ENCODE results near the gene SERPINB13. TPM values are rescaled to one million over a fixed set of nuclear protein-coding genes. Genes with fewer than 3 reads are reported as not detected.
A peak's percentile ranks its signal among the peaks of the same experiment; 100 is the strongest.

Gene SERPINB13
- polyA plus RNA-seq (ENCODE audit: insufficient read length in 3 of 3) = not detected

DNA sequence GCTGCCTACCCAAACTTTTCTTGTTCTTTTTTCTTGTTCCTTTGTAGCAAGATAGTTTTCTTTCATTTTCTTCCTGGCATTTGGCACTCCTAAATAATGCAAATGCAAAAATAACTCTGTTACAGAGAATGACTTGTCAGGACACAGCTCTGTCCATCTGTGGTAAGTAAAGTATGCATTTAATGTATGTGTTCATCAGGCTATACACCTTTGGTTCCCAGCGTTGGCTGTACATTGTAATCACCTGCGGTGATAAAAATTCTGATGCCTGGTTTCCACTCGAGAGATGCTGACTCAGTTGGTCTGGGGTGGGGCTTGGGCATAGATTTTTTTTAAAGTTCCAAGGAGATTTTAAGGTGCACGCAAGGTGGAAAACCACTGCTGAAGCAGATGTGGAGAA lies at the start of gene SERPINB13:
TSS of gene SERPINB13 (plus strand) at position 378 of the 400 bp plus-strand sequence. CDS start 1,325 bp downstream, outside the sequence.
- DNase-seq (ENCODE audit: low read depth in 3 of 3, low spot score in 2 of 3) = no peak

GRCh38 chr18:63539904-63540510 lies 47.1 kb upstream of the SERPINB13 start:
- no peak for DNase-seq (ENCODE audit: low read depth in 3 of 3, low spot score in 2 of 3)

DNA sequence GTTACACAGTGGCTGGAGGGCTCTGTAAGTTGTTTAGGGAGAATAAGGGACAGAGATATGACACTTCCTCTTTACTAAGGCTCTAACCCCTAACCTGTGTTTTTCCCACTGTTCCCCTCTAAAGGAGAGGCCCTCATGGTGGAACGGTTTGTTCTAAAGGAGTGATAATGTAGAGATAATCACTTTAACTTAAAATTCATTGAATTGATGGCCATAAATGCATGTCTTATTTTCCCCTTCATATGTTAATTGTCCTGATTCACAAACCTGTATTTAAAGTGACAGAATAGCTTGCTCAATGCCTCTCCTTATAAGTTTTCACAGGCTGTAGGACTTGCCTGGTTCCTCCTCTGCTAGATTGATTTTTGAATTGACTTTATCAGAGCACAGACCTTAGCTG lies 45.1 kb upstream of the SERPINB13 start, which contains the start of gene SERPINB12:
TSS of gene SERPINB12 (plus strand) at position 301 of the 400 bp plus-strand sequence. CDS start 13,791 bp downstream, outside the sequence.
- no peak for DNase-seq (ENCODE audit: low read depth in 3 of 3, low spot score in 2 of 3)

GRCh38 chr18:63544017-63544416 lies 43.1 kb upstream of the SERPINB13 start:
- no peak for DNase-seq (ENCODE audit: low read depth in 3 of 3, low spot score in 2 of 3)

GRCh38 chr18:63545000-63545399 lies 42.1 kb upstream of the SERPINB13 start:
- no peak for DNase-seq (ENCODE audit: low read depth in 3 of 3, low spot score in 2 of 3)

- DNase-seq (ENCODE audit: low read depth in 3 of 3, low spot score in 2 of 3) = no peak
Measured at GRCh38 chr18:63550068-63550467, 37.1 kb upstream of the SERPINB13 start.

DNA sequence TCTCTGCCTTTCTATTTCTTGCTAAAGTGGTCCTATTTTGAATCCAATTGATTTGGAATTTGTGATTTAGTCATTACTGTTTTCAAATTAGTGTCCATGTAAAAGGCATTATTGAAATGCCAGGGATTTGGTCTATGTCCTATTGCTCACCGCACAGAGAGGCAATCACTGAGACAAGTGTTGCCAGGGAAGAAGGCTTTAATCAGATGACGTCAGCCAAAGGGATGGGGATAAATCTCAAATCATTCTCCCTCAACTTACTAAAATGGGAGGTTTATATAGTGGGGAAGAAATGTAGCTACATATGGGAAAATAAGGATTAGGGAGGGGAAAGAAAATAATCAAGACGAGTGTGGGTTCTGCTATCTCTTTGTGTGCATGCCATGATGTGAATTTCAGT lies 35.4 kb upstream of the SERPINB13 start:
- DNase-seq (ENCODE audit: low read depth in 3 of 3, low spot score in 2 of 3) = no peak

- no peak for DNase-seq (ENCODE audit: low read depth in 3 of 3, low spot score in 2 of 3)
Measured at GRCh38 chr18:63552581-63552980, 34.6 kb upstream of the SERPINB13 start.

- DNase-seq (ENCODE audit: low read depth in 3 of 3, low spot score in 2 of 3) = no peak
Measured at GRCh38 chr18:63553081-63553480, 34.1 kb upstream of the SERPINB13 start.

- DNase-seq (ENCODE audit: low read depth in 3 of 3, low spot score in 2 of 3) = no peak
Measured at GRCh38 chr18:63559567-63560491, 27.3 kb upstream of the SERPINB13 start.

DNA sequence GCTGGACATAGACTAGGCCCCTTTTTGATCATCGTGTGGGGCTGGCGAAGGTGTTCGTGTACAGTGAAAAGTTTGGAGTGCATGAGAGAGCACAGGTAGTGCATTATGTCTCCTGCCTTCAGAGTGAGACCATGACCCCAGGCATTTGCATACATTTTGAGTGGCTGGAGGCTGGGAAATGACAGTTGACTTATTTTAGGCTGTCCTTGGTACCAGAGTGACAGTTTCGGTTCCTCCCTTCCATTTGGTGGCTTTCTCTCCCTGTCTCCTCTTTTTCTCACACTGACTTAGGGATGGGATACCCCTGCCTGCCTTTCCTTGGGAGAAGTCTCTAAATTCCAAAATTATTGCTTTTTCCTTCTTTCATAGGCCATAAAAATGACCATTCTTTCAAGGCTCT lies 24.9 kb upstream of the SERPINB13 start:
- DNase-seq (ENCODE audit: low read depth in 3 of 3, low spot score in 2 of 3) = no peak

- no peak for DNase-seq (ENCODE audit: low read depth in 3 of 3, low spot score in 2 of 3)
Measured at GRCh38 chr18:63564021-63564420, 23.1 kb upstream of the SERPINB13 start.

- DNase-seq (ENCODE audit: low read depth in 3 of 3, low spot score in 2 of 3) = no peak
Measured at GRCh38 chr18:63564561-63564960, 22.6 kb upstream of the SERPINB13 start.

GRCh38 chr18:63567276-63567675 lies 19.9 kb upstream of the SERPINB13 start:
- DNase-seq (ENCODE audit: low read depth in 3 of 3, low spot score in 2 of 3) = no peak

DNA sequence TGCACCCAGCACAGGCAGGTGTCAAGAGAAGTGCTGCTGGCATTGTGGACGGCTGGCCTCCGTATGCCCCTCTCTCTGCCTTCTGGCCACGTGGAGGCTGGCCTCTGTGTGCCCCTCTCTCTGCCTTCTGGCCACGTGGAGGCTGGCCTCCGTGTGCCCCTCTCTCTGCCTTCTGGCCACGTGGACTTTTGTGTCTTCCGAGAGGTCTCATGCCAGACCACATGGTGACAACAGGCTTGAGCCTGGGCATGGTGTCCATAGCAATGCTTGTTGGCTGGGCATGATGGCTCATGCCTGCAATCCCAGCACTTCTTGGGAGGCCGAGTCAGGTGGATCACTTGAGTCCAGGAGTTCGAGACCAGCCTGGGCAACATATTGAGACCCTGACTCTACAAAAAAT lies 19.3 kb upstream of the SERPINB13 start:
- DNase-seq (ENCODE audit: low read depth in 3 of 3, low spot score in 2 of 3) = no peak

- no peak for DNase-seq (ENCODE audit: low read depth in 3 of 3, low spot score in 2 of 3)
Measured at GRCh38 chr18:63570721-63571120, 16.4 kb upstream of the SERPINB13 start.

DNA sequence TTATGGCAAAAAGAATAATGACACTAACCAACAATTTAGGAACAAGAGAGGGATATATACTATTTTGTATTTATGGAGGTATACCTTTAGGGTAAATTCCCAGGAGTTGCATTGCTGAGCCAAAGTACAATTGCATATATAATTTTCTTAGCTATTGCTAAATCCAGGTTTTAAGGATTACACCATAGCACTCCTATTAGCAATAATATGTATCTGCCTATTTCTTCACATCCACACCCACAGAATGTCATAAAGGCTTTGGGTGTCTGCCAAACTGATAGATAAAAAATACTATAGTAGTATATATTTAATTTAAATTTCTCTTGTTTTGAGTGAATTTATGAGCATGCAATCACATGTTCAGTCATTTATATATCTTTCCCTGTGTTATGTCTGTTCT lies 11.5 kb upstream of the SERPINB13 start:
- no peak for DNase-seq (ENCODE audit: low read depth in 3 of 3, low spot score in 2 of 3)

DNA sequence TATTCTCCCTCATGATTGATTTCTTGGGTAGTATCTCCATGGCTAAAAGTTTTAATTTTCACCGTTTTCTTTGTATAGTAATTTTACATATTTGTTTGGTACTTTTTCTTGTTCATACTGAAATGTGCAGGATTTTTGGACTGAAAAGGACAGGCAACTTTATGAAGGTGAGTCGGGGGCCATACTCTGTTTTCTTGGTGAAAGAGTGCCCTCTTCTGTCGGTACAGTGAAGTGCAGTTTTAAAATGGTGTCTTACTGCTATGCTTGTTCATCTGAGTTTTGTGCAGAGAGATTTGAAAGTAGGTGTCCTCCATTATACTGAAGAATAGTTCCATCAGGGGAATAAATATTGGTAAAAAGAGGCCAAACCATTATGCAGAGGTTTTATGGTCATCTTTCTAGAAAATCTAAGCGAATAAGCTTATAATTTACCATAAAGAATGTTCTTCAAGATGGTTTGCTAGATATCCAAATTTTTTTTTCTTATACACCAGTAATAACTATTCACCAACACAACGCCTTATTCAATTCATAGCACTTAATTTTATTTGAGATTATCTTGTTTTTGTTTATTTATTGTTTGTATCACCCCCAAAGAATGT lies 8.7 kb upstream of the SERPINB13 start:
- DNase-seq (ENCODE audit: low read depth in 3 of 3, low spot score in 2 of 3) = peak; percentile 12 to 18 (median 15)

DNA sequence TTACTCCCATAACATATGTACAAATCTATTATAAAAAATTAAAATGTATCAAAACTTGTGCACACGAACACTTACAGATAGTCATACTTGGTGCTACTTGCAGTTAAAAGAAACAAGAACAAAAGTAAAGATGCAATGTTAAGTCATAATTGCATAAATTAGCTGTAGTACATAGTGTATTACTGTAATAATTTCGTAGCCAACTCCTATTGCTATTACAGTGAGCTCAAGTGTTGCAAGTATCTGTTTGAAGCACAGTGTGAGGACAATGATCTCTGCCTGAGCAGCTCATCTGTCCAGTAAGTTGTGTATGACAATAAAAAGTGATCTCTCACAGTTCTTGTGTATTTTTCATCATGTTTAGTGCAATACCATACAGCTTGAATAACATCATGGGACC lies 7.5 kb upstream of the SERPINB13 start:
- no peak for DNase-seq (ENCODE audit: low read depth in 3 of 3, low spot score in 2 of 3)

DNA sequence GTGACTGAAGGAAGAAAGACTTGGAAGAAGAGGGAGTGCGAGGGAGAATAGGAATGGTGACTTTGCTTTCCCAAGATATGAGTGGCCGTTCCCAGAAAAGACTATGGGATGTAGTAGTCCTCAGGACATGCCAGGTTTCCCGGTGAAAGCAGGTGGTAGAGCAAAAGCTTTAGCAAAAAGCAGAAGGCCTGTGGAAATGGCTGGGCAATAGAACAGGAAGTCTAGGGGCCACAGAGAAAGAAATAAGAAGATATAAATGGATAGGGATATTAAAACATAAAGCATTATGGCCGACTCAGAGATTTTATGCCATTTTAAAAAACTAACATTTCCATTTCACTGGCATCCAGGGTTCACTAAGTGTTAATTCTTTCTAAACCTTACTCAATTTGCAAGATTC lies 1.2 kb upstream of the SERPINB13 start:
- DNase-seq (ENCODE audit: low read depth in 3 of 3, low spot score in 2 of 3) = no peak

DNA sequence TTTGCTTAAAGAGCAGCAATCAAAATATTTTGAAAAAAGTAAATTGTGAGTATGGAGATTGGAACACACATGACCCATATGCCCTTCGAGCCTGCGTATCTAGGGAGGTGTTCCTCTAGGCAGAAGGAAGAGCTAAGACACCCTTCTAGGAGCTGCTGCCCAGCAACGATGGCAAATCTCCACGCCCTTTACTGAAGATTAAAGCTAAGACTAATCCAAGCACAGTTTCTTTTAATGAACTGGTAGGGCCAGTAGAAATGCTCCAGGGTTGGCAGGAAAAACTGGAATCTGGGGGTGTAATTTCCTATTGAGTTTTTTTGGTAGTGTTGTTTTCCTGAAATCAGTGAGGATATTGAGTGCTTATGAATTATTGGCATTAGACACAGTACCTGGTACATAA lies 712 bp upstream of the SERPINB13 start:
- DNase-seq (ENCODE audit: low read depth in 3 of 3, low spot score in 2 of 3) = no peak
